Activated CD4-positive, alpha-beta memory T cell treated with anti-CD3 and anti-CD28 coated beads for 36 hours (primary cell): ENCODE results near the gene RAB35. TPM values are rescaled to one million over a fixed set of nuclear protein-coding genes. Genes with fewer than 3 reads are reported as not detected.

Experiments
- CTCF ChIA-PET: fragments of 350-600 bp; sonication (Branson Sonifier 250); formaldehyde crosslinking; loops from one replicate; lab custom pipeline; 2021; ENCODE audit warnings: antibody characterized with exemption, inconsistent platforms; lab: Charles Lee
- POLR2A ChIA-PET: fragments of 350-600 bp; sonication (Branson Sonifier 250); formaldehyde crosslinking; loops from one replicate; lab custom pipeline; 2021; ENCODE audit warnings: antibody characterized with exemption; lab: Charles Lee
- DNase-seq: peaks from one replicate; pipeline ENCODE4 v3.0.0-alpha.2; 2020
- H3K27ac Mint-ChIP-seq: one replicate; pipeline ENCODE4 v1.8.0; 2021; ENCODE audit warnings: mixed read lengths
- H3K27me3 Mint-ChIP-seq: one replicate; pipeline ENCODE4 v1.8.0; 2021; ENCODE audit warnings: mixed read lengths
- H3K36me3 Mint-ChIP-seq: one replicate; pipeline ENCODE4 v1.8.0; 2021; ENCODE audit warnings: mixed read lengths
- H3K4me1 Mint-ChIP-seq: one replicate; pipeline ENCODE4 v1.8.0; 2021; ENCODE audit warnings: low read depth, mixed read lengths
- H3K4me3 Mint-ChIP-seq: one replicate; pipeline ENCODE4 v1.8.0; 2021; ENCODE audit warnings: mild to moderate bottlenecking, mixed read lengths
- H3K9me3 Mint-ChIP-seq: one replicate; pipeline ENCODE4 v1.8.0; 2021; ENCODE audit warnings: mixed read lengths
- intact Hi-C: fragments of 100-400 bp; cut with micrococcal nuclease; formaldehyde crosslinking; loops from one replicate; pipeline ENCODE4 v1.15.1; 2023
- total RNA-seq, 2 experiments: library from RNA; stranded (reverse); gene quantifications; one replicate each; pipeline ENCODE4 v1.2.3, GENCODE V29; 2021

Gene RAB35
- total RNA-seq, 2 experiments from 2014 or later: 62.1 to 66.4 TPM

DNA sequence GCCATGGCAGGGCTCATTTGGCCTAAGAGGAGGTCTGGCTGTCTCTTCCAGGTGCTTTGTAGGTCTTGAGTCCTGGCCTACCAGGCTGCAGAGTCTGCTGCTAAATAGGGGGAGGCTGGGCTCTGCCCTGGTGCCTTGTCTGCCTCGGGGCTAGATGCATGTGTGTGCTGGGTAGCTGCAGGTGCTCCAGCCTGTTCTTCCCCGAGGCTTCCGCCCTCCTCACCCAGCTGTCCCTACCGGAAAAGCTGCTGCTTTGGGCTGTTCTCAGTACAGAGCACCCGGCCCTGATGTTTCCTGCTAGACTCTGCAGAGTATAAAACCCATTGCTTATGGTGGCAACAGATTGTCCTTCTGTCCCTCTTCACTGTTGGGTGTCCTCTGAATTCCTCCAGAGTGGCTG lies 37.7 kb downstream of the RAB35 start:
- DNase-seq: peak; percentile 14
- intact Hi-C loops: no loop called here
- no peaks in the 10 kb centered on the region for H3K9me3 Mint-ChIP-seq
- peaks cover 62% of the 10 kb centered on the region for H3K36me3 Mint-ChIP-seq
- no peaks in the 10 kb centered on the region for H3K27me3 Mint-ChIP-seq
- peaks cover 17% of the 10 kb centered on the region for H3K4me1 Mint-ChIP-seq
- H3K27ac Mint-ChIP-seq: peak overlapping the region; percentile 68
- POLR2A ChIA-PET: no interaction called here
- H3K4me3 Mint-ChIP-seq: no peak overlapping the region
- CTCF ChIA-PET: no interaction called here

DNA sequence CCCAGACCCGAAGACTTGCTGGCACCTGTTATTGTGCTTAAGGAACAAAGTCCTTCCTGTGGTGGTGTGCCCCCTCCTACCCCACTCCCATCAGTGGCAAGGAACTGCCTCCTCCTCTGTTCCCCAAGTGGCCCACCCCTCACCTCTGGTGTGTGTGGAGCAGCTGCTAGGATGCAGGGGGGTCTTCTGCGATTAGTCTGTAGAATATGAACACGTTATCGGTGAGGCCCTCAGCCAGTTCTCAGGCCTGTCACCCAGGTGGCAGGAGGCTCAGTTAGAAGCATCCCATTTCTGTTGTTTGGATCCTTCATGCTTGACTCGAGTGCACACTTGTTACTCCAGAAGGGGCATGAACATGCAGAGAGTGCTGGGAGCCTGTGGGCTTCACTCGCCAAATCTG lies 39.3 kb downstream of the RAB35 start:
- Mint-ChIP-seq H3K4me1 (peaks cover 23% of the 10 kb centered on the region), H3K27me3 (no peaks in the 10 kb centered on the region), H3K36me3 (peaks cover 68% of the 10 kb centered on the region), H3K4me3 (no peak overlapping the region), H3K9me3 (no peaks in the 10 kb centered on the region), H3K27ac (no peak overlapping the region)
- POLR2A ChIA-PET: no interaction called here
- CTCF ChIA-PET: no interaction called here
- intact Hi-C loops: no loop called here
- DNase-seq: no peak

DNA sequence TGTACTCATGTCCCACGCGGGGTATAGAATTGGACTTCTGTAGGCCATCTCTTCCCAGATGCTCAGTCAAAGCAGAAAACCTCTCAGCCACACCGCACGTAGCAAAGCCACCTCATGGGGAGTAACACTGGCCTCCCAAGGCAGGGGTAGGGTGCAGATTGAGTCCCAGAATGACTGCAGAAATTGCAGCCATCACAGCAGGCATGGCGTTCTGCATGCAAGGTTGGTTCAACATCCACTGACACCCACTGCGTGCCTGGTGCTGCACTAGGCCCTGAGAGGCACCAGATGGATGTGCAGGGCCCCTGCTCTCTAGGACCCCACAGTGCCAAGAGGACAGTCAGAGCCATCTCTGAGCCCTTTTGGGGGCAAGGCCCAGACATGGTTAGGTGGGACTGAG lies 39.9 kb downstream of the RAB35 start:
- no peak overlapping the region for H3K27ac Mint-ChIP-seq
- H3K36me3 Mint-ChIP-seq: peaks cover 70% of the 10 kb centered on the region
- no peaks in the 10 kb centered on the region for H3K27me3 Mint-ChIP-seq
- H3K4me3 Mint-ChIP-seq: no peak overlapping the region
- CTCF ChIA-PET: no interaction called here
- H3K9me3 Mint-ChIP-seq: no peaks in the 10 kb centered on the region
- POLR2A ChIA-PET: no interaction called here
- DNase-seq: no peak
- H3K4me1 Mint-ChIP-seq: peaks cover 23% of the 10 kb centered on the region
- intact Hi-C loops: no loop called here

- Mint-ChIP-seq H3K36me3 (peaks cover 70% of the 10 kb centered on the region), H3K4me1 (peaks cover 23% of the 10 kb centered on the region), H3K9me3 (no peaks in the 10 kb centered on the region), H3K4me3 (no peak overlapping the region), H3K27ac (peak overlapping the region; percentile 71), H3K27me3 (no peaks in the 10 kb centered on the region)
- intact Hi-C loops: no loop called here
- no peak for DNase-seq
- POLR2A ChIA-PET: no interaction called here
- CTCF ChIA-PET: no interaction called here
These were observed 41.4 kb downstream of the RAB35 start for GRCh38 chr12:120075034-120075616.

DNA sequence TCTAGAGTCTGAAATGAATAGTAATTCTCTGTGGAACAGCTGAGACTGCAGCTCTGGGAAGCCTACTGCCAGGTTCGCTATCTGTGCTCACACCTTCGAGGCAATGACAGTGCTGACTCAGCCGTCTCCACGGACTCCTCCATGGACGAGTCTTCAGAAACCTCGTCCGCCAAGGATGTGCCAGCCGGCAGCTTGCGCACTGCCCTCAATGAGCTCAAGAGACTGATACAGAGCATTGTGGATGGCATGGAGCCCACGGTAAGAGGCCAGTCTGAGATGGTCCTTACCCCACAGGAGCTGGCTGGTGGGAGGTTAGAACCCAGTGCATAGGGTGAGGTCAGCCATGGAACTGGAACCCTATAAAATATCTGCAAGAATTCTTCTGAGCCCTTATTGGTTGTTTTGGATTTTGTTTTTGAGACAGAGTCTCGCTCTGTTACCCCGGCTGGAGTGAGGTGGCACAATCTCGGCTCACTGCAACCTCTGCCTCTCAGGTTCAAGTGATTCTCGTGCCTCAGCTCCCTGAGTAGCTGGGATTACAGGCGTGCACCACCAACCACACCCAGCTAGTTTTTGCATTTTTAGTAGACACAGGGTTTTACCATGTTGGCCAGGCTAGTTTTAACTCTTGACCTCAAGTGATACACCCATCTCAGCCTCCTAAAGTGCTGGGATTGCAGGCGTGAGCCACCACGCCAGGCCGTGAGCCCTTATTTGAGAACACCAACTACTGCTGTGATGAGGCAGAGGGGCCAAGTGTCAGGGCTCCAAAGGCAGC lies 43.9 kb downstream of the RAB35 start:
- Mint-ChIP-seq H3K4me1 (peaks cover 15% of the 10 kb centered on the region), H3K4me3 (no peak overlapping the region), H3K36me3 (peaks cover 65% of the 10 kb centered on the region), H3K27ac (no peak overlapping the region), H3K9me3 (no peaks in the 10 kb centered on the region), H3K27me3 (no peaks in the 10 kb centered on the region)
- CTCF ChIA-PET: no interaction called here
- intact Hi-C loops: no loop called here
- POLR2A ChIA-PET: no interaction called here
- DNase-seq: no peak

DNA sequence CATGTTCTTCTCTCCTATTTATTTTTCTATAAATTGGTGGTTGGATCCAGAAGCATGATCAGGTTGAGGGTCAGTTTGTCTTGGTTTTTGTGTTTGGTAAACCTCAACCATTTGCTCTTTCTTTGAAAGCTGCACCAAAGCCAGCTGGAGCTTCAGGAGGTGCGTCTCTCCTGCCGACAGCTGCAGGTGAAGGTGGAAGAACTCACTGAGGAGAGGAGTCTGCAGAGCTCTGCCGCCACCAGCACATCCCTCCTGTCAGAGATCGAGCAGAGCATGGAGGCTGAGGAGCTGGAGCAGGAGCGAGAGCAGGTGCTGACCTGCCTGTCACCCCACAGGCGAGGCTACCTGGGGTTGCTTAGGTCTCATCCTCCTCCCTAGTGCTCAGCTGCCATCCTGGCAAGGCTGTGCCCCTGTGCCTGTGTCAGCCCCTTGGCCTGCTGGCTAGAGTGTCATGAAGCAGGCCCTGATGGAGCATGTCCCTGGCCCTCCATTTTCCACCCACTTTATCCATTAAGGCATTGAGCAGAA lies 45.0 kb downstream of the RAB35 start:
- Mint-ChIP-seq H3K4me3 (no peak overlapping the region), H3K27me3 (no peaks in the 10 kb centered on the region), H3K9me3 (no peaks in the 10 kb centered on the region), H3K27ac (no peak overlapping the region), H3K36me3 (peaks cover 66% of the 10 kb centered on the region), H3K4me1 (peaks cover 15% of the 10 kb centered on the region)
- CTCF ChIA-PET: no interaction called here
- POLR2A ChIA-PET: no interaction called here
- no peak for DNase-seq
- intact Hi-C loops: no loop called here

DNA sequence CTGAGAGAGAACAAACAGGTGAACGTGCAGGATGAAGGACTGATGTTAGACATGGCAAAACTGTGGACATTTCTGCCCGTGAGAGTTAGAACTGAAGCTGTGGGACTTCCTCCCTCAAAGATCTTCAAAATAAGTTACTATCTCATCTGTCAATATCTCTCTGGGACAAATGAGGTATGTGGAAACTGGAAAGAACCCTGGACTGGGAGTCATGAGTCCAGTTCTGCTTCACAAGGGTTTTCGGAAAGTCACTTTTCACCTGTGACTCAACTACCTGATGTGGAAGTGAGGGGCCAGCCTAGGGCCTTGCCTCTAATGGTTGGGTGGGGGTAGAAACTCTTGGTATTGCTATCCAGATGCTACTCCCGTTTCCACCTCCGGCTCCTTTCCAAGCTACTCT lies 47.3 kb downstream of the RAB35 start:
- no peaks in the 10 kb centered on the region for H3K9me3 Mint-ChIP-seq
- H3K36me3 Mint-ChIP-seq: peaks cover 66% of the 10 kb centered on the region
- H3K27me3 Mint-ChIP-seq: no peaks in the 10 kb centered on the region
- no peak overlapping the region for H3K4me3 Mint-ChIP-seq
- H3K4me1 Mint-ChIP-seq: peaks cover 10% of the 10 kb centered on the region
- H3K27ac Mint-ChIP-seq: no peak overlapping the region
- CTCF ChIA-PET: interaction anchor here (0.6 kb wide), 1 partner anchor 130 kb away, joined by 4 read pairs; no protein-coding TSS in a partner anchor
- no peak for DNase-seq
- POLR2A ChIA-PET: interaction anchor here (1.1 kb wide), 1 partner anchor 21 kb away, joined by 3 read pairs; no protein-coding TSS in a partner anchor
- intact Hi-C loops: no loop called here

DNA sequence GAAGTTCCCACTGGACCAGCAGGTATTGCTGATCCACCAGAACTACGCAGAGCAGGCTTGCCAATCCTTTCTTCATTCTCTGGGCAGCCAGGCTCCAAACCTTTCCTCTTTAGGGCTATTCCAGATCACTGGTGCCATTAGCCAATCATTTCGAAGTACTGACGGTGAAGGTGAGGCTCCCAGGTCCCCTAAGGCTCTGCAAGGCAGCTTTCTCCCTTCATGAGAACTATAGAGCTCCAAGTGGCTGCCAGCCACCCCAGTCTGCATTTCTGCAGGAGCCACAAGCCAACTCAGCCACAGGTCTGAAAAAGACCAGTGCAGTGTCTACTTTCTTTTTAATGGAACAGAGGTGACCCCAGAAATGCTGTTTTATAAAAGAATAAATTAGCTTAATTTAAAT lies 48.7 kb downstream of the RAB35 start:
- POLR2A ChIA-PET: no interaction called here
- CTCF ChIA-PET: interaction anchor here (0.6 kb wide), 1 partner anchor 20 kb away, joined by 4 read pairs; no protein-coding TSS in a partner anchor
- intact Hi-C loops: no loop called here

DNA sequence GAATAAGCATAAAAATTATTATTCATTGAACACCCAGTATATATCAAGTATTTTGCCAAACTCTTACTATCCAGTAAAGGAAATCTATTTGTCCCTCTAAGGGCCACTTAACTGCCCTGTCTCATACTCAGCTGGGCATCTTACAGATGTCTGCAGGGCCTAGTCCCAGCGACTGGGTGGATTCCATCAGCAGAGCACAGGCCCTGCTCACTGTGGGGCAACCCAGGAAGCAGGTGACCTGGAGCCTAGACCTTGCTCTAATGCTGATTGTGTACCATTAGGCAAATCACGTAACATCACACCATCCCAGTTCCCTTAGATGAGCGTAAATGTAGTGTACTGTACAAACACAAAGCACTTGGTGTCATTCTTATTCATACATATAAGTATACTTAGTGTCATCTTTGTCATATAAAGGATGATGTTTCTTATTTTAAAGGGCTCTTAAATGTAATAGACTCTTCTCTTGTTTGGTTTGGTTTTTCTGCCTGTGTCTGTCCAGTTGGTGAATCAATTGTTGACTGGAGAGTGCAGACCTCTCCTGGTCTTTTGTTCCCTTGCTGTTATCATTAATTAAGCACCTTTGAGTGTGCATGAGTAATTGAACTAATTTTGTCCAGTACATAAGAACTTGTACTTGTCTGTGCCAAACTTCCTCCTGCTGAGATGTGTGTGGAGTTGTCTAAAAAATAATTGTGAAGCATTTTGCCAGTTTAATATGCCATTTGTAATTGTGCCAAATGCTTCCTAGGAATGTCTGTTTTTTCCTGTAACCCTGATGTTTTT lies 49.3 kb downstream of the RAB35 start:
- Mint-ChIP-seq H3K27ac (no peak overlapping the region), H3K36me3 (peaks cover 58% of the 10 kb centered on the region), H3K9me3 (no peaks in the 10 kb centered on the region), H3K4me1 (no peaks in the 10 kb centered on the region), H3K27me3 (no peaks in the 10 kb centered on the region), H3K4me3 (no peak overlapping the region)
- DNase-seq: no peak
- intact Hi-C loops: no loop called here
- ChIA-PET POLR2A (no interaction called here), CTCF (interaction anchor here (0.6 kb wide), 1 partner anchor 20 kb away, joined by 4 read pairs; no protein-coding TSS in a partner anchor)

More for the DNA sequence above, 48.7 kb downstream of the RAB35 start:
- no peak for DNase-seq
- H3K4me1 Mint-ChIP-seq: no peaks in the 10 kb centered on the region
- H3K36me3 Mint-ChIP-seq: peaks cover 59% of the 10 kb centered on the region
- no peak overlapping the region for H3K27ac Mint-ChIP-seq
- no peaks in the 10 kb centered on the region for H3K27me3 Mint-ChIP-seq
- H3K9me3 Mint-ChIP-seq: no peaks in the 10 kb centered on the region
- no peak overlapping the region for H3K4me3 Mint-ChIP-seq

DNA sequence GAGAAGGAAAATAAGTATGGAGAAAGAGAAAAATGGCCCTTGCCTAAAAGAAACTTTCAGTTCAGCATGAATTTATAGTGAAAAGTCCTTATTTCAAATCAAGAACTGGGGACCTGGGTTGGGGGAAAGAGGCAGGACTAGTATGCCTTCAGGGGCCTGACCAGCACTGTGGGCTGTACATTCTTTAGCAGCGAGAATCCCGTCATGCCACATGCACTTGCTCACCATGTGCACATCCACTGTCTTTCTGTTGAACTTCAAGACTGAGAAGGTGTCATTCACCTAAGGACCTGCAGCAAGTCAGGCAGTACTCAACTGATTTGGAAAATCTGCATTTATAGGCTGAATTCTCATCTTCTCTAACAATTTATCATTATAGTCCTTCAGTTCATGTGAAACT lies 50.2 kb downstream of the RAB35 start:
- H3K4me3 Mint-ChIP-seq: no peak overlapping the region
- intact Hi-C loops: no loop called here
- H3K9me3 Mint-ChIP-seq: no peaks in the 10 kb centered on the region
- H3K27me3 Mint-ChIP-seq: no peaks in the 10 kb centered on the region
- POLR2A ChIA-PET: no interaction called here
- H3K27ac Mint-ChIP-seq: no peak overlapping the region
- DNase-seq: no peak
- peaks cover 56% of the 10 kb centered on the region for H3K36me3 Mint-ChIP-seq
- H3K4me1 Mint-ChIP-seq: peaks cover 3% of the 10 kb centered on the region
- CTCF ChIA-PET: interaction anchor here (1.1 kb wide), 1 partner anchor 78 kb away, joined by 3 read pairs; the partner anchor contains the start of gene BICDL1

DNA sequence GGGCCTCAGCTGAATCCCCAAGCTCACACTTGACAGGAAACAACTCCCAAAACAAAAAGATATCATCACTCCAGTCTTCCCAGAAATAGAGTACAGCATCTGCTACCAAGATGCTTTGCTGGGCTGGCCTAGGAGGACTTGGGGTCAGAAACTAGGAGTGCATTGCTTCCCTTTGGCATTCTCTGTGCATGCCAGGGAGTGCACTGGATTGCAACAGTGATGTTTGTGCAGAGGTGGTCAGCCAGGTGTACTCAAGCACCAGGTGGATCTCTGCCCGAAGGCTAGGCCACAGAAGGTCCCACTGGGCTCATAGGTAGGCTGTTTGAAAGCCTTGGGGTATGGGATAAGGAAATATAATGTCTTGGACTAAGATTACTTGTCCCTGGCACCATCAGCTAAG lies 51.1 kb downstream of the RAB35 start:
- intact Hi-C loops: no loop called here
- peaks cover 3% of the 10 kb centered on the region for H3K4me1 Mint-ChIP-seq
- no peak overlapping the region for H3K4me3 Mint-ChIP-seq
- no peaks in the 10 kb centered on the region for H3K27me3 Mint-ChIP-seq
- ChIA-PET CTCF (no interaction called here), POLR2A (no interaction called here)
- H3K27ac Mint-ChIP-seq: no peak overlapping the region
- no peaks in the 10 kb centered on the region for H3K9me3 Mint-ChIP-seq
- peaks cover 59% of the 10 kb centered on the region for H3K36me3 Mint-ChIP-seq
- no peak for DNase-seq
